HCT116 (cell line): ENCODE measurements around the gene CORO2A. TPM values are rescaled to one million over a fixed set of nuclear protein-coding genes. Genes with fewer than 3 reads are reported as not detected.

Experiments
- ATAC-seq: fragments of 200-7000 bp; cut with Tn5 transposase; 2 replicates; pipeline ENCODE4 v1.9.1; 2020; ENCODE audit warnings: mild to moderate bottlenecking, moderate library complexity
- BruUV-seq: library from RNA; stranded (reverse); fragments of 400-500 nt; replicated peaks from 2 replicates; lab custom pipeline; 2021; lab: Mats Ljungman, UMichigan
- CTCF ChIA-PET: fragments of 300-600 bp; sonication (Branson Sonifier 250); formaldehyde crosslinking; loops from one replicate; lab custom pipeline; 2021; ENCODE audit warnings: antibody characterized with exemption; lab: Charles Lee
- POLR2A ChIA-PET: fragments of 300-600, 350-600 bp; sonication (Branson Sonifier 250); formaldehyde crosslinking; loops from one replicate; lab custom pipeline; 2021; ENCODE audit warnings: antibody characterized with exemption; lab: Charles Lee
- RAD21 ChIA-PET, 2 experiments: fragments of 300-600 bp; sonication (Branson Sonifier 250); formaldehyde crosslinking; loops; one replicate each; lab custom pipeline; 2023; ENCODE audit warnings: low total read pairs in 2 of 2; ENCODE audit not compliant: uncharacterized antibody in 2 of 2, unreplicated experiment in 2 of 2, low non-redundant PET in 1 of 2; lab: Charles Lee
- DNase-seq: peaks from one replicate; pipeline ENCODE4 v3.0.0-alpha.2; 2010; ENCODE audit warnings: low read depth, low spot score
- H2AFZ ChIP-seq: fragments of 200-600 bp; shearing (Covaris generic), sonication (generic); 2 replicates; pipeline ENCODE4 v1.6.1; 2017; ENCODE audit warnings: low read depth, mixed run types, mixed read lengths, antibody characterized with exemption, low read length; ENCODE audit not compliant: poor library complexity, severe bottlenecking
- H3K27ac ChIP-seq: 2 replicates; pipeline ENCODE4 v1.5.1; 2012; ENCODE audit warnings: low read depth, low read length
- H3K27me3 ChIP-seq: fragments of 200-600 bp; sonication (generic); 2 replicates; pipeline ENCODE4 v1.6.1; 2016; ENCODE audit warnings: mixed run types, low read length, mixed read lengths; ENCODE audit not compliant: insufficient read depth
- H3K36me3 ChIP-seq, 2 experiments: fragments of 200-500 bp in 1 of 2; fragments of 200-600 bp in 1 of 2; sonication (Bioruptor generic) in 1 of 2; sonication (generic) in 1 of 2; 2 replicates each; pipeline versions ENCODE4 v1.5.1 to v1.6.1; 2014 to 2016; ENCODE audit warnings: low read length in 2 of 2, inconsistent platforms in 1 of 2, mixed read lengths in 1 of 2, mixed run types in 1 of 2; ENCODE audit not compliant: insufficient read depth in 2 of 2, control insufficient read depth in 1 of 2
- H3K4me1 ChIP-seq, 2 experiments: fragments of 200-600 bp in 1 of 2; sonication (generic) in 1 of 2; 2 replicates each; pipeline versions ENCODE4 v1.5.1 to v1.6.1; 2012 to 2017; ENCODE audit warnings: low read length in 2 of 2, inconsistent platforms in 1 of 2, mild to moderate bottlenecking in 1 of 2, mixed read lengths in 1 of 2, mixed run types in 1 of 2, moderate library complexity in 1 of 2; ENCODE audit not compliant: insufficient read depth in 2 of 2, control insufficient read depth in 1 of 2
- H3K4me2 ChIP-seq: fragments of 200-600 bp; sonication (generic); 2 replicates; pipeline ENCODE4 v1.6.1; 2017; ENCODE audit warnings: mixed run types, low read length, mixed read lengths
- H3K4me3 ChIP-seq, 2 experiments: fragments of 200-600 bp in 1 of 2; sonication (generic) in 1 of 2; replicated peaks in 1 of 2; 2 replicates each; pipeline ENCODE4 v1.5.1; 2011 to 2016; ENCODE audit warnings: low read length in 2 of 2, control low read depth in 1 of 2, low read depth in 1 of 2, mild to moderate bottlenecking in 1 of 2, mixed read lengths in 1 of 2, mixed run types in 1 of 2
- H3K79me2 ChIP-seq: fragments of 200-600 bp; sonication (generic); 2 replicates; pipeline ENCODE4 v1.6.1; 2017; ENCODE audit warnings: mild to moderate bottlenecking, mixed run types, low read length, moderate library complexity, mixed read lengths; ENCODE audit not compliant: insufficient read depth
- H3K9ac ChIP-seq: fragments of 200-600 bp; sonication (generic); 2 replicates; pipeline ENCODE4 v1.6.1; 2016; ENCODE audit warnings: low read length, mixed read lengths
- H3K9me2 ChIP-seq: fragments of 200-600 bp; sonication (generic), shearing (Covaris generic); 2 replicates; pipeline ENCODE4 v1.6.1; 2017; ENCODE audit warnings: mixed run types, mild to moderate bottlenecking, moderate library complexity; ENCODE audit not compliant: insufficient read depth
- H3K9me3 ChIP-seq, 2 experiments: fragments of 200-500 bp in 1 of 2; fragments of 200-600 bp in 1 of 2; sonication (Bioruptor generic) in 1 of 2; sonication (generic) in 1 of 2; 2 replicates each; pipeline ENCODE4 v1.6.1; 2014 to 2017; ENCODE audit warnings: low read length in 2 of 2, mixed read lengths in 2 of 2, inconsistent platforms in 1 of 2, low read depth in 1 of 2, mild to moderate bottlenecking in 1 of 2, mixed run types in 1 of 2, moderate library complexity in 1 of 2; ENCODE audit not compliant: control insufficient read depth in 1 of 2, insufficient read depth in 1 of 2
- H4K20me1 ChIP-seq: fragments of 200-600 bp; sonication (generic), shearing (Covaris generic); 2 replicates; pipeline ENCODE4 v1.6.1; 2017; ENCODE audit warnings: mixed run types, mild to moderate bottlenecking, moderate library complexity; ENCODE audit not compliant: insufficient read depth
- CBX3 ChIP-seq: IDR thresholded peaks from 2 replicates; pipeline ENCODE4 v1.6.1; 2012; ENCODE audit warnings: low read depth
- CEBPB ChIP-seq: IDR thresholded peaks from 2 replicates; pipeline ENCODE4 v1.6.1; 2012; ENCODE audit warnings: low read depth
- EGR1 ChIP-seq: IDR thresholded peaks from 2 replicates; pipeline ENCODE4 v1.6.1; 2012; ENCODE audit warnings: low read depth
- ELF1 ChIP-seq: IDR thresholded peaks from 2 replicates; pipeline ENCODE4 v1.6.1; 2012; ENCODE audit warnings: low read depth, borderline replicate concordance
- EZH2 ChIP-seq: fragments of 200-600 bp; sonication (generic); IDR thresholded peaks from 2 replicates; pipeline ENCODE4 v1.6.1; 2017; ENCODE audit warnings: antibody characterized with exemption, mixed run types
- EZH2phosphoT487 ChIP-seq: fragments of 200-600 bp; IDR thresholded peaks from 2 replicates; pipeline ENCODE4 v1.6.1; 2018; ENCODE audit warnings: antibody characterized with exemption, borderline replicate concordance
- FOSL1 ChIP-seq: IDR thresholded peaks from 2 replicates; pipeline ENCODE4 v1.6.1; 2012; ENCODE audit warnings: low read depth
- JUND ChIP-seq: IDR thresholded peaks from 2 replicates; pipeline ENCODE4 v1.6.1; 2012
- POLR2A ChIP-seq: IDR thresholded peaks from 2 replicates; pipeline ENCODE4 v1.7.0; 2011; ENCODE audit warnings: borderline replicate concordance; ENCODE audit not compliant: insufficient read depth, insufficient read length; ENCODE audit errors: extremely low read depth
- RAD21 ChIP-seq: IDR thresholded peaks from 2 replicates; pipeline ENCODE4 v1.6.1; 2012; ENCODE audit warnings: low read depth, mild to moderate bottlenecking
- SIN3A ChIP-seq: IDR thresholded peaks from 2 replicates; pipeline ENCODE4 v1.6.1; 2012; ENCODE audit warnings: low read depth
- SRF ChIP-seq: IDR thresholded peaks from 2 replicates; pipeline ENCODE4 v1.6.1; 2012; ENCODE audit warnings: low read depth
- TCF7L2 ChIP-seq: IDR thresholded peaks from 2 replicates; pipeline ENCODE4 v1.7.0; 2011; ENCODE audit warnings: borderline replicate concordance, inconsistent platforms; ENCODE audit not compliant: insufficient read depth, insufficient read length; ENCODE audit errors: extremely low read depth
- YY1 ChIP-seq: IDR thresholded peaks from 2 replicates; pipeline ENCODE4 v1.6.1; 2011; ENCODE audit warnings: low read length, low read depth, moderate library complexity, mild to moderate bottlenecking; ENCODE audit not compliant: insufficient replicate concordance; ENCODE audit errors: extremely low read depth
- ZFX ChIP-seq: fragments of 450-650 bp; IDR thresholded peaks from 2 replicates; pipeline ENCODE4 v1.6.1; 2017
- ZNF274 ChIP-seq: fragments of 200-500 bp; sonication (Bioruptor generic); IDR thresholded peaks from 2 replicates; pipeline ENCODE4 v1.6.1; 2014; ENCODE audit warnings: mild to moderate bottlenecking, low read depth, low read length, inconsistent platforms
- intact Hi-C: fragments of 100-400 bp; cut with micrococcal nuclease; formaldehyde crosslinking; loops from 2 replicates; pipeline ENCODE4 v1.10.0; 2022
- total RNA-seq: library from RNA; stranded (reverse); gene quantifications from one replicate; pipeline ENCODE4 v1.2.1, GENCODE V29; 2021; ENCODE audit not compliant: unreplicated experiment
- TF ChIP-seq, protein P1 (sequence below): IDR thresholded peaks from 2 replicates; pipeline ENCODE4 v1.6.1; 2012
- TF ChIP-seq, protein P2 (sequence below), 3 experiments: fragments of 200-600 bp in 1 of 3; sonication (generic) in 1 of 3; IDR thresholded peaks in 2 of 3; conservative IDR thresholded peaks in 1 of 3; 2 replicates each; pipeline ENCODE4 v1.5.1; 2012 to 2017; ENCODE audit warnings: low read depth in 2 of 3, low read length in 2 of 3, antibody characterized with exemption in 1 of 3, borderline replicate concordance in 1 of 3, control low read depth in 1 of 3, mild to moderate bottlenecking in 1 of 3, mixed read lengths in 1 of 3, mixed run types in 1 of 3, moderate library complexity in 1 of 3; ENCODE audit not compliant: insufficient read depth in 1 of 3
- TF ChIP-seq, protein P3 (sequence below): IDR thresholded peaks from 2 replicates; pipeline ENCODE4 v1.6.1; 2012

The CORO2A gene
- total RNA-seq, 1 experiment from 2014 or later: 5.7 TPM

DNA sequence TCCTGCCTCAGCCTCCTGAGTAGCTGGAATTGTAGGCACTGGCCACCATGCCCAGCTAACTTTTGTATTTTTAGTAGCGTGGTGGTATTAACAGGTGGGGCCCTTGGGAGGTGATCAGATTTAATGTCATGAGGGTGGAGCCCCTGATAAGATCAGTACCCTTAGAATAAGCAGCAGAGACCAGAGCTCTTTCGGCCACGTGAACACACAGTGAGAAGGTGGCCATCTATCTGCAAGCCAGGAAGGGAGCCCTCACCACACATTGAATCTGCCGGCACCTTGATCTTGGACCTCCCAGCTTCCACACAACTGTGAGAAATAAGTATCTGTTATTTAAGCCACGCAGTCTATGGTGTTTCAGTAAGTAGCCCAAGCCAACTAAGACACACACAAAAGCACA lies 40.5 kb upstream of the CORO2A start:
- ATAC-seq: no peak
- H3K4me3 ChIP-seq: no peak overlapping the region
- H2AFZ ChIP-seq: no peak overlapping the region
- no peak overlapping the region for H3K27ac ChIP-seq
- no TSS peak for BruUV-seq
- H3K9ac ChIP-seq: no peak overlapping the region
- H3K4me2 ChIP-seq: no peak overlapping the region
- no peaks in the 10 kb centered on the region for H3K27me3 ChIP-seq
- H3K9me3 ChIP-seq: no peaks in the 10 kb centered on the region
- peaks cover 5 to 15% of the 10 kb centered on the region in 2 experiments; a peak in 3 of 4 replicates for H3K4me1 ChIP-seq
- H3K9me2 ChIP-seq: no peaks in the 10 kb centered on the region
- H4K20me1 ChIP-seq: no peaks in the 10 kb centered on the region
- ChIA-PET CTCF (no interaction called here), POLR2A (no interaction called here), RAD21 (no interaction called here)
- H3K36me3 ChIP-seq: 0 out of 4 replicates have a peak, but pooled peaks cover 2 to 5% of the 10 kb centered on the region in 2 experiments
- intact Hi-C loops: no loop called here
- no peak for TF ChIP-seq TCF7L2
- TF ChIP-seq, protein P1, sequence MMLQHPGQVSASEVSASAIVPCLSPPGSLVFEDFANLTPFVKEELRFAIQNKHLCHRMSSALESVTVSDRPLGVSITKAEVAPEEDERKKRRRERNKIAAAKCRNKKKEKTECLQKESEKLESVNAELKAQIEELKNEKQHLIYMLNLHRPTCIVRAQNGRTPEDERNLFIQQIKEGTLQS: no peak
- no peak for TF ChIP-seq ZFX
- TF ChIP-seq CBX3: no peak
- no peak for TF ChIP-seq SIN3A
- TF ChIP-seq, protein P2, sequence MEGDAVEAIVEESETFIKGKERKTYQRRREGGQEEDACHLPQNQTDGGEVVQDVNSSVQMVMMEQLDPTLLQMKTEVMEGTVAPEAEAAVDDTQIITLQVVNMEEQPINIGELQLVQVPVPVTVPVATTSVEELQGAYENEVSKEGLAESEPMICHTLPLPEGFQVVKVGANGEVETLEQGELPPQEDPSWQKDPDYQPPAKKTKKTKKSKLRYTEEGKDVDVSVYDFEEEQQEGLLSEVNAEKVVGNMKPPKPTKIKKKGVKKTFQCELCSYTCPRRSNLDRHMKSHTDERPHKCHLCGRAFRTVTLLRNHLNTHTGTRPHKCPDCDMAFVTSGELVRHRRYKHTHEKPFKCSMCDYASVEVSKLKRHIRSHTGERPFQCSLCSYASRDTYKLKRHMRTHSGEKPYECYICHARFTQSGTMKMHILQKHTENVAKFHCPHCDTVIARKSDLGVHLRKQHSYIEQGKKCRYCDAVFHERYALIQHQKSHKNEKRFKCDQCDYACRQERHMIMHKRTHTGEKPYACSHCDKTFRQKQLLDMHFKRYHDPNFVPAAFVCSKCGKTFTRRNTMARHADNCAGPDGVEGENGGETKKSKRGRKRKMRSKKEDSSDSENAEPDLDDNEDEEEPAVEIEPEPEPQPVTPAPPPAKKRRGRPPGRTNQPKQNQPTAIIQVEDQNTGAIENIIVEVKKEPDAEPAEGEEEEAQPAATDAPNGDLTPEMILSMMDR (IDR thresholded peaks at IDR 0.05 in 2 of 3, conservative IDR thresholded peaks at IDR 0.05 in 1 of 3; ENCODE audit: borderline replicate concordance in 1 of 3, insufficient read depth in 1 of 3, low read depth in 2 of 3, low read length in 2 of 3): no peak
- no peak for TF ChIP-seq EZH2phosphoT487
- no peak for TF ChIP-seq JUND
- TF ChIP-seq FOSL1: no peak
- TF ChIP-seq RAD21: no peak
- no peak for TF ChIP-seq EZH2
- no peak for TF ChIP-seq ZNF274
- TF ChIP-seq, protein P3, sequence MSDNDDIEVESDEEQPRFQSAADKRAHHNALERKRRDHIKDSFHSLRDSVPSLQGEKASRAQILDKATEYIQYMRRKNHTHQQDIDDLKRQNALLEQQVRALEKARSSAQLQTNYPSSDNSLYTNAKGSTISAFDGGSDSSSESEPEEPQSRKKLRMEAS: no peak
- TF ChIP-seq SRF: no peak
- TF ChIP-seq CEBPB: no peak
- no peak for TF ChIP-seq ELF1
- no peak for TF ChIP-seq EGR1
- no peak for TF ChIP-seq YY1
- TF ChIP-seq POLR2A: no peak
- H3K79me2 ChIP-seq: no peaks in the 10 kb centered on the region
- no peak for DNase-seq
